ENCODE measurements around the gene PTPRC.

The PTPRC gene

GRCh38 chr1:198765416-198765815 is 126.6 kb downstream of the PTPRC start:
- DNase-seq, result no peak

GRCh38 chr1:198771563-198772153 is 132.8 kb downstream of the PTPRC start:
- no peak for DNase-seq

- no peak for DNase-seq
Observed at GRCh38 chr1:198772626-198773025, 133.8 kb downstream of the PTPRC start.

- no peak for DNase-seq
Observed at GRCh38 chr1:198773030-198773429, 134.2 kb downstream of the PTPRC start.

- DNase-seq, result no peak
Observed at GRCh38 chr1:198773523-198773922, 134.7 kb downstream of the PTPRC start.

GRCh38 chr1:198774421-198774820 is 135.6 kb downstream of the PTPRC start:
- DNase-seq, result no peak

- no peak for DNase-seq
Observed at GRCh38 chr1:198775606-198776005, 136.8 kb downstream of the PTPRC start.

GRCh38 chr1:198776602-198777029 is 137.8 kb downstream of the PTPRC start:
- peak; percentile 95 for DNase-seq

- no peak for DNase-seq
Observed at GRCh38 chr1:198778049-198778448, 139.2 kb downstream of the PTPRC start.

GRCh38 chr1:198780376-198780775 is 141.5 kb downstream of the PTPRC start:
- DNase-seq, result no peak

GRCh38 chr1:198788561-198789064 is 149.8 kb downstream of the PTPRC start:
- DNase-seq, result no peak

- no peak for DNase-seq
Observed at GRCh38 chr1:198793714-198794113, 154.9 kb downstream of the PTPRC start.

- no peak for DNase-seq
Observed at GRCh38 chr1:198794498-198794897, 155.7 kb downstream of the PTPRC start.

- no peak for DNase-seq
Observed at GRCh38 chr1:198797656-198798055, 158.8 kb downstream of the PTPRC start.

GRCh38 chr1:198798923-198799386 is 160.1 kb downstream of the PTPRC start:
- DNase-seq, result no peak

GRCh38 chr1:198805498-198806151 is 166.8 kb downstream of the PTPRC start:
- DNase-seq, result no peak

GRCh38 chr1:198806861-198807260 is 168.0 kb downstream of the PTPRC start:
- no peak for DNase-seq

All from GF-D8 (cell line).